ENCODE measurements around the gene TADA1. TPM values are rescaled to one million over a fixed set of nuclear protein-coding genes. Genes with fewer than 3 reads are reported as not detected.
A peak's percentile ranks its signal among the peaks of the same experiment; 100 is the strongest.
"Not testable (repeated sequence)": the region's sequence is repeated elsewhere in the genome, so short reads cannot be mapped to it uniquely, and the experiment has no call there.

The TADA1 gene
- total and polyA plus RNA-seq, 4 donors, result 21.3 to 30.0 (median 28.1) TPM

GRCh38 chr1:166900987-166901386 is 24.9 kb upstream of the TADA1 start:
- peak in 1 of 6 donors; percentile 21 for DNase-seq (ENCODE audit: low read depth in 4 of 6, low spot score in 6 of 6)

GRCh38 chr1:166899769-166900168 is 23.7 kb upstream of the TADA1 start:
- no peaks in the 10 kb centered on the region for H3K36me3 ChIP-seq (ENCODE audit: control insufficient read depth, insufficient read depth, low read length)
- no peaks in the 10 kb centered on the region for H3K4me1 ChIP-seq (ENCODE audit: control insufficient read depth, insufficient read depth, low read length)
- no peak for DNase-seq (ENCODE audit: low read depth in 4 of 6, low spot score in 6 of 6)

More at GRCh38 chr1:166900987-166901386, 24.9 kb upstream of the TADA1 start:
- Histone ChIP-seq H3K4me1 (ENCODE audit: control insufficient read depth, insufficient read depth, low read length) (no peaks in the 10 kb centered on the region), H3K4me3 (ENCODE audit: low read depth, low read length) (no peak overlapping the region), H3K9me3 (ENCODE audit: control insufficient read depth, insufficient read depth, low read length) (no peaks in the 10 kb centered on the region), H3K27me3 (ENCODE audit: control insufficient read depth, insufficient read depth, low read length) (no peaks in the 10 kb centered on the region), H3K36me3 (ENCODE audit: control insufficient read depth, insufficient read depth, low read length) (no peaks in the 10 kb centered on the region), H3K27ac (ENCODE audit: low read depth, low read length) (no peak overlapping the region)
- WGBS (ENCODE audit: insufficient coverage), result 44% methylated on average over 4 of the region's 4 CpGs

GRCh38 chr1:166895766-166896165 is 19.7 kb upstream of the TADA1 start:
- H3K27ac ChIP-seq (ENCODE audit: low read depth, low read length), result no peak overlapping the region
- no CpG with 5 or more reads among the region's 4 CpGs for WGBS (ENCODE audit: insufficient coverage)
- H3K36me3 ChIP-seq (ENCODE audit: control insufficient read depth, insufficient read depth, low read length), result no peaks in the 10 kb centered on the region
- H3K27me3 ChIP-seq (ENCODE audit: control insufficient read depth, insufficient read depth, low read length), result no peaks in the 10 kb centered on the region
- no peak for DNase-seq (ENCODE audit: low read depth in 4 of 6, low spot score in 6 of 6)
- H3K4me1 ChIP-seq (ENCODE audit: control insufficient read depth, insufficient read depth, low read length), result no peaks in the 10 kb centered on the region
- no peak overlapping the region for H3K4me3 ChIP-seq (ENCODE audit: low read depth, low read length)
- no peaks in the 10 kb centered on the region for H3K9me3 ChIP-seq (ENCODE audit: control insufficient read depth, insufficient read depth, low read length)

More at GRCh38 chr1:166899769-166900168, 23.7 kb upstream of the TADA1 start:
- H3K4me3 ChIP-seq (ENCODE audit: low read depth, low read length), result no peak overlapping the region
- no peaks in the 10 kb centered on the region for H3K27me3 ChIP-seq (ENCODE audit: control insufficient read depth, insufficient read depth, low read length)
- H3K27ac ChIP-seq (ENCODE audit: low read depth, low read length), result no peak overlapping the region
- no peaks in the 10 kb centered on the region for H3K9me3 ChIP-seq (ENCODE audit: control insufficient read depth, insufficient read depth, low read length)

- Histone ChIP-seq H3K9me3 (ENCODE audit: control insufficient read depth, insufficient read depth, low read length) (no peaks in the 10 kb centered on the region), H3K27ac (ENCODE audit: low read depth, low read length) (no peak overlapping the region), H3K36me3 (ENCODE audit: control insufficient read depth, insufficient read depth, low read length) (no peaks in the 10 kb centered on the region), H3K27me3 (ENCODE audit: control insufficient read depth, insufficient read depth, low read length) (peaks cover 6% of the 10 kb centered on the region), H3K4me3 (ENCODE audit: low read depth, low read length) (no peak overlapping the region), H3K4me1 (ENCODE audit: control insufficient read depth, insufficient read depth, low read length) (no peaks in the 10 kb centered on the region)
- no peak for DNase-seq (ENCODE audit: low read depth in 4 of 6, low spot score in 6 of 6)
These were observed 13.7 kb upstream of the TADA1 start for GRCh38 chr1:166889776-166890175.

- H3K27ac ChIP-seq (ENCODE audit: low read depth, low read length), result no peak overlapping the region
- peak in 4 of 6 donors; percentile 11 to 94 (median 68) for DNase-seq (ENCODE audit: low read depth in 4 of 6, low spot score in 6 of 6)
- peaks cover 12% of the 10 kb centered on the region for H3K4me1 ChIP-seq (ENCODE audit: control insufficient read depth, insufficient read depth, low read length)
- no peaks in the 10 kb centered on the region for H3K9me3 ChIP-seq (ENCODE audit: control insufficient read depth, insufficient read depth, low read length)
- no peaks in the 10 kb centered on the region for H3K36me3 ChIP-seq (ENCODE audit: control insufficient read depth, insufficient read depth, low read length)
- WGBS (ENCODE audit: insufficient coverage), result 67% methylated on average over 2 of the region's 4 CpGs
- no peak overlapping the region for H3K4me3 ChIP-seq (ENCODE audit: low read depth, low read length)
- H3K27me3 ChIP-seq (ENCODE audit: control insufficient read depth, insufficient read depth, low read length), result peaks cover 17% of the 10 kb centered on the region
These were observed 12.5 kb upstream of the TADA1 start for GRCh38 chr1:166888373-166889111.

GRCh38 chr1:166884971-166885370 is 8.9 kb upstream of the TADA1 start:
- no CpG with 5 or more reads among the region's 3 CpGs for WGBS (ENCODE audit: insufficient coverage)
- Histone ChIP-seq H3K4me3 (ENCODE audit: low read depth, low read length) (no peak overlapping the region), H3K4me1 (ENCODE audit: control insufficient read depth, insufficient read depth, low read length) (peaks cover 13% of the 10 kb centered on the region), H3K27ac (ENCODE audit: low read depth, low read length) (no peak overlapping the region), H3K9me3 (ENCODE audit: control insufficient read depth, insufficient read depth, low read length) (no peaks in the 10 kb centered on the region), H3K36me3 (ENCODE audit: control insufficient read depth, insufficient read depth, low read length) (no peaks in the 10 kb centered on the region), H3K27me3 (ENCODE audit: control insufficient read depth, insufficient read depth, low read length) (peaks cover 17% of the 10 kb centered on the region)
- no peak for DNase-seq (ENCODE audit: low read depth in 4 of 6, low spot score in 6 of 6)

GRCh38 chr1:166884040-166884642 is 8.1 kb upstream of the TADA1 start:
- H3K27me3 ChIP-seq (ENCODE audit: control insufficient read depth, insufficient read depth, low read length), result peaks cover 17% of the 10 kb centered on the region
- H3K27ac ChIP-seq (ENCODE audit: low read depth, low read length), result no peak overlapping the region
- WGBS (ENCODE audit: insufficient coverage), result 6% methylated on average over 44 of the region's 44 CpGs
- H3K4me1 ChIP-seq (ENCODE audit: control insufficient read depth, insufficient read depth, low read length), result peaks cover 13% of the 10 kb centered on the region
- no peaks in the 10 kb centered on the region for H3K9me3 ChIP-seq (ENCODE audit: control insufficient read depth, insufficient read depth, low read length)
- H3K36me3 ChIP-seq (ENCODE audit: control insufficient read depth, insufficient read depth, low read length), result no peaks in the 10 kb centered on the region
- peak in 4 of 6 donors; percentile 28 to 90 (median 50) for DNase-seq (ENCODE audit: low read depth in 4 of 6, low spot score in 6 of 6)
- peak overlapping the region; percentile 22 for H3K4me3 ChIP-seq (ENCODE audit: low read depth, low read length)

GRCh38 chr1:166882893-166883292 is 6.8 kb upstream of the TADA1 start:
- no peak overlapping the region for H3K27ac ChIP-seq (ENCODE audit: low read depth, low read length)
- DNase-seq (ENCODE audit: low read depth in 4 of 6, low spot score in 6 of 6), result no peak
- no CpG with 5 or more reads among the region's 2 CpGs for WGBS (ENCODE audit: insufficient coverage)

GRCh38 chr1:166878173-166878917 is 2.3 kb upstream of the TADA1 start:
- H3K4me1 ChIP-seq (ENCODE audit: control insufficient read depth, insufficient read depth, low read length); DNase-seq (ENCODE audit: low read depth in 4 of 6, low spot score in 6 of 6); H3K9me3 ChIP-seq (ENCODE audit: control insufficient read depth, insufficient read depth, low read length); H3K36me3 ChIP-seq (ENCODE audit: control insufficient read depth, insufficient read depth, low read length); H3K4me3 ChIP-seq (ENCODE audit: low read depth, low read length); H3K27ac ChIP-seq (ENCODE audit: low read depth, low read length); H3K27me3 ChIP-seq (ENCODE audit: control insufficient read depth, insufficient read depth, low read length): not testable (repeated sequence)
- 96% methylated on average over 6 of the region's 21 CpGs for WGBS (ENCODE audit: insufficient coverage)

More at GRCh38 chr1:166882893-166883292, 6.8 kb upstream of the TADA1 start:
- H3K4me1 ChIP-seq (ENCODE audit: control insufficient read depth, insufficient read depth, low read length), result peaks cover 13% of the 10 kb centered on the region
- no peaks in the 10 kb centered on the region for H3K36me3 ChIP-seq (ENCODE audit: control insufficient read depth, insufficient read depth, low read length)
- H3K27me3 ChIP-seq (ENCODE audit: control insufficient read depth, insufficient read depth, low read length), result peaks cover 17% of the 10 kb centered on the region
- no peaks in the 10 kb centered on the region for H3K9me3 ChIP-seq (ENCODE audit: control insufficient read depth, insufficient read depth, low read length)
- H3K4me3 ChIP-seq (ENCODE audit: low read depth, low read length), result no peak overlapping the region
